Measurements from ENCODE around the gene SYNDIG1.

- TF ChIP-seq POLR2A (IDR thresholded peaks at IDR 0.05) (no peak), EP300 (IDR thresholded peaks at IDR 0.05) (no peak)
- TF ChIP-seq, protein P1, sequence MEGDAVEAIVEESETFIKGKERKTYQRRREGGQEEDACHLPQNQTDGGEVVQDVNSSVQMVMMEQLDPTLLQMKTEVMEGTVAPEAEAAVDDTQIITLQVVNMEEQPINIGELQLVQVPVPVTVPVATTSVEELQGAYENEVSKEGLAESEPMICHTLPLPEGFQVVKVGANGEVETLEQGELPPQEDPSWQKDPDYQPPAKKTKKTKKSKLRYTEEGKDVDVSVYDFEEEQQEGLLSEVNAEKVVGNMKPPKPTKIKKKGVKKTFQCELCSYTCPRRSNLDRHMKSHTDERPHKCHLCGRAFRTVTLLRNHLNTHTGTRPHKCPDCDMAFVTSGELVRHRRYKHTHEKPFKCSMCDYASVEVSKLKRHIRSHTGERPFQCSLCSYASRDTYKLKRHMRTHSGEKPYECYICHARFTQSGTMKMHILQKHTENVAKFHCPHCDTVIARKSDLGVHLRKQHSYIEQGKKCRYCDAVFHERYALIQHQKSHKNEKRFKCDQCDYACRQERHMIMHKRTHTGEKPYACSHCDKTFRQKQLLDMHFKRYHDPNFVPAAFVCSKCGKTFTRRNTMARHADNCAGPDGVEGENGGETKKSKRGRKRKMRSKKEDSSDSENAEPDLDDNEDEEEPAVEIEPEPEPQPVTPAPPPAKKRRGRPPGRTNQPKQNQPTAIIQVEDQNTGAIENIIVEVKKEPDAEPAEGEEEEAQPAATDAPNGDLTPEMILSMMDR (IDR thresholded peaks at IDR 0.05): no peak
Observed at GRCh38 chr20:24622856-24623255, 153.4 kb downstream of the SYNDIG1 start.

Measured in tibial nerve (tissue), 4 donors.